ENCODE data around the gene AUTS2.

GRCh38 chr7:70838292-70838907, 1240.1 kb downstream of the AUTS2 start:
- TF ChIP-seq EZH2phosphoT487 (IDR thresholded peaks at IDR 0.05; ENCODE audit: unreplicated experiment) (no peak), JUNB (IDR thresholded peaks at IDR 0.05; ENCODE audit: unreplicated experiment) (no peak), REST (IDR thresholded peaks at IDR 0.05; ENCODE audit: unreplicated experiment) (no peak), CTCF (conservative IDR thresholded peaks at IDR 0.05; ENCODE audit: low read depth in 2 of 2) (no peak), POLR2AphosphoS5 (IDR thresholded peaks at IDR 0.05; ENCODE audit: low read depth) (no peak), EZH2 (IDR thresholded peaks at IDR 0.05; ENCODE audit: low read depth, unreplicated experiment) (no peak), CREB1 (CRISPR knock-in tag; IDR thresholded peaks at IDR 0.05; ENCODE audit: low read depth) (no peak), ETS1 (IDR thresholded peaks at IDR 0.05) (no peak), NANOG (IDR thresholded peaks at IDR 0.05; ENCODE audit: borderline replicate concordance) (no peak)

All from GM23338 (cell line).